HepG2 (cell line): ENCODE results near the gene TMEM8B. TPM values are rescaled to one million over a fixed set of nuclear protein-coding genes. Genes with fewer than 3 reads are reported as not detected.
A peak's percentile ranks its signal among the peaks of the same experiment; 100 is the strongest.

Experiments
- ATAC-seq: fragments of 200-7000 bp; cut with Tn5 transposase; 3 replicates; pipeline ENCODE4 v1.9.1; 2020; ENCODE audit warnings: mild to moderate bottlenecking, moderate library complexity
- BruUV-seq: library from RNA; stranded (reverse); fragments of 400-500 nt; replicated peaks from 2 replicates; lab custom pipeline; 2021; lab: Mats Ljungman, UMichigan
- CTCF ChIA-PET: fragments of 300-600 bp; formaldehyde crosslinking; extraction: SDS; loops from one replicate; lab custom pipeline; 2021; ENCODE audit warnings: low total read pairs, inconsistent platforms, low intra/inter-chr PET ratio; lab: Yijun Ruan, JAX
- POLR2A ChIA-PET: fragments of 350-600 bp; sonication (Branson Sonifier 250); formaldehyde crosslinking; loops from one replicate; lab custom pipeline; 2020; ENCODE audit warnings: antibody characterized with exemption, inconsistent platforms; lab: Yijun Ruan, JAX
- DNase-seq: peaks from one replicate; pipeline ENCODE4 v3.0.0-alpha.2; 2015; ENCODE audit warnings: low spot score
- FAIRE-seq: peaks from 3 replicates; lab custom pipeline; 2011; peaks lifted over from hg19 to GRCh38; lab: Jason Lieb, UNC
- H2AFZ ChIP-seq: one replicate; pipeline ENCODE4 v1.6.1; 2011; ENCODE audit warnings: low read length, inconsistent platforms
- H3K27ac ChIP-seq: fragments of 300-600 bp; 3 replicates; pipeline ENCODE4 v1.8.0; 2011; ENCODE audit warnings: mixed run types, mild to moderate bottlenecking, mixed read lengths, low read length, inconsistent platforms; ENCODE audit not compliant: insufficient read depth; ENCODE audit errors: extremely low read length
- H3K27me3 ChIP-seq, 2 experiments: fragments of 200-600 bp in 1 of 2; 2 replicates in 1 of 2; 3 replicates in 1 of 2; pipeline versions ENCODE4 v1.6.0 to v1.8.0; 2011; ENCODE audit warnings: low read length in 2 of 2, mild to moderate bottlenecking in 2 of 2, moderate library complexity in 2 of 2, inconsistent platforms in 1 of 2; ENCODE audit not compliant: insufficient read depth in 2 of 2, control insufficient read depth in 1 of 2
- H3K36me3 ChIP-seq, 2 experiments: fragments of 200-600 bp in 1 of 2; replicated peaks in 1 of 2; 2 replicates in 1 of 2; 3 replicates in 1 of 2; pipeline versions ENCODE4 v1.5.1 to v1.8.0; 2011; ENCODE audit warnings: low read length in 2 of 2, inconsistent platforms in 1 of 2; ENCODE audit not compliant: insufficient read depth in 2 of 2, control insufficient read depth in 1 of 2
- H3K4me1 ChIP-seq: 2 replicates; pipeline ENCODE4 v1.5.1; 2012; ENCODE audit warnings: low read length, inconsistent platforms; ENCODE audit not compliant: insufficient read depth
- H3K4me2 ChIP-seq: 2 replicates; pipeline ENCODE4 v1.6.0; 2011; ENCODE audit warnings: low read depth, low read length, inconsistent platforms
- H3K4me3 ChIP-seq, 3 experiments: fragments of 200-600 bp in 1 of 3; sonication (generic), shearing (Covaris generic) in 1 of 3; replicated peaks in 1 of 3; 2 replicates each; pipeline ENCODE4 v1.5.1; 2011 to 2016; ENCODE audit warnings: low read length in 3 of 3, inconsistent platforms in 2 of 3, low read depth in 2 of 3, mild to moderate bottlenecking in 2 of 3, control low read depth in 1 of 3, mixed read lengths in 1 of 3; ENCODE audit not compliant: insufficient read depth in 1 of 3
- H3K79me2 ChIP-seq: one replicate; pipeline ENCODE4 v1.6.1; 2011; ENCODE audit warnings: low read length, inconsistent platforms; ENCODE audit not compliant: insufficient read depth
- H3K9ac ChIP-seq: 2 replicates; pipeline ENCODE4 v1.6.0; 2011; ENCODE audit warnings: mild to moderate bottlenecking, low read depth, low read length, inconsistent platforms; ENCODE audit not compliant: insufficient read depth
- H3K9me3 ChIP-seq: 2 replicates; pipeline ENCODE4 v1.5.1; 2012; ENCODE audit warnings: mild to moderate bottlenecking, low read length
- H4K20me1 ChIP-seq: 2 replicates; pipeline ENCODE4 v1.6.0; 2011; ENCODE audit warnings: inconsistent platforms, mild to moderate bottlenecking, low read length, moderate library complexity; ENCODE audit not compliant: insufficient read depth
- ELF4 ChIP-seq: sonication (generic); formaldehyde crosslinking; IDR thresholded peaks from 2 replicates; pipeline ENCODE4 v1.5.0; 2020; ENCODE audit warnings: missing genetic modification reagents, mild to moderate bottlenecking, moderate library complexity, borderline replicate concordance
- KAT2B ChIP-seq: fragments of 150-350 bp; IDR thresholded peaks from 2 replicates; pipeline ENCODE4 v1.6.1; 2014; ENCODE audit warnings: low read depth, low read length, borderline replicate concordance
- RAD21 ChIP-seq: fragments of 450-650 bp; formaldehyde crosslinking; IDR thresholded peaks from 2 replicates; pipeline ENCODE4 v1.5.0; 2020; ENCODE audit warnings: mild to moderate bottlenecking
- TMF1 ChIP-seq: sonication (generic); formaldehyde crosslinking; IDR thresholded peaks from 2 replicates; pipeline ENCODE4 v1.8.1; 2022; ENCODE audit warnings: low read depth, missing genetic modification reagents
- XRCC5 ChIP-seq: fragments of 200-400 bp; formaldehyde crosslinking; optimal IDR thresholded peaks from 2 replicates; pipeline ENCODE3; 2017; ENCODE audit warnings: mild to moderate bottlenecking, low read length
- ZFP36L1 ChIP-seq: sonication (generic); formaldehyde crosslinking; IDR thresholded peaks from 2 replicates; pipeline ENCODE4 v1.8.0; 2022; ENCODE audit warnings: mild to moderate bottlenecking, missing genetic modification reagents, moderate library complexity
- ZNF160 ChIP-seq: sonication (generic); formaldehyde crosslinking; IDR thresholded peaks from 2 replicates; pipeline ENCODE4 v1.8.0; 2022; ENCODE audit warnings: mild to moderate bottlenecking, inconsistent platforms, missing genetic modification reagents
- ZNF180 ChIP-seq: sonication (generic); formaldehyde crosslinking; IDR thresholded peaks from 2 replicates; pipeline ENCODE4 v1.4.0; 2020; ENCODE audit warnings: low read depth, missing genetic modification reagents, borderline replicate concordance
- ZNF550 ChIP-seq: sonication (generic); formaldehyde crosslinking; IDR thresholded peaks from 2 replicates; pipeline ENCODE4 v1.4.0; 2020; ENCODE audit warnings: mild to moderate bottlenecking, missing genetic modification reagents, borderline replicate concordance
- ZNF768 ChIP-seq: sonication (generic); formaldehyde crosslinking; IDR thresholded peaks from 2 replicates; pipeline ENCODE4 v1.4.0; 2020; ENCODE audit warnings: missing genetic modification reagents
- ZSCAN12 ChIP-seq: sonication (generic); formaldehyde crosslinking; IDR thresholded peaks from 2 replicates; pipeline ENCODE4 v1.9.0; 2021; ENCODE audit warnings: mild to moderate bottlenecking, missing genetic modification reagents
- ZSCAN21 ChIP-seq: sonication (generic); formaldehyde crosslinking; IDR thresholded peaks from 2 replicates; pipeline ENCODE4 v1.8.0; 2022; ENCODE audit warnings: mild to moderate bottlenecking, missing genetic modification reagents, moderate library complexity, borderline replicate concordance
- WGBS: methylation state at CpG from one replicate; pipeline ENCODE4 v1.1.6; 2017; ENCODE audit warnings: low lambda C conversion rate; 5-methylcytosine and 5-hydroxymethylcytosine counted together
- in situ Hi-C: cut with HindIII; loops from 2 replicates; pipeline ENCODE4 v1.10.0; 2017; ENCODE audit warnings: low pct_unique_long_range_greater_than_20kb; ENCODE audit not compliant: extremely low pct_ligation_motif_present
- intact Hi-C: fragments of 100-400 bp; cut with micrococcal nuclease; formaldehyde crosslinking; loops from one replicate; pipeline ENCODE4 v1.10.0; 2022; ENCODE audit not compliant: unreplicated experiment
- polyA plus RNA-seq, 8 experiments: library from polyadenylated mRNA; depleted of rRNA in 3 of 8; stranded (reverse) in 7 of 8; unstranded in 1 of 8; fragments of >200 nt; fragmentation: Illumina TruSeq in 4 of 8; extraction: Trizol in 4 of 8; gene quantifications; 2 replicates each; pipeline versions ENCODE4 v1.2.1 to v1.2.3, GENCODE V29; 2011 to 2016; ENCODE audit warnings: low read depth in 4 of 8, missing spikeins in 1 of 8, mixed read lengths in 1 of 8; ENCODE audit not compliant: insufficient read depth in 1 of 8
- total RNA-seq, 5 experiments: library from RNA; depleted of rRNA; stranded (reverse); fragments of >200 nt; fragmentation: Illumina TruSeq; extraction: Trizol; gene quantifications; 2 replicates each; pipeline ENCODE4 v1.2.3, GENCODE V29; 2016; ENCODE audit warnings: low read depth in 1 of 5
- TF ChIP-seq, protein P1 (sequence below): IDR thresholded peaks from 2 replicates; pipeline ENCODE4 v1.6.1; 2016
- TF ChIP-seq, protein P2 (sequence below): IDR thresholded peaks from 2 replicates; pipeline ENCODE4 v1.6.1; 2016; ENCODE audit warnings: missing compliant biosample characterization, missing genetic modification reagents, borderline replicate concordance
- TF ChIP-seq, protein P3 (sequence below): IDR thresholded peaks from 2 replicates; pipeline ENCODE4 v1.6.1; 2016; ENCODE audit warnings: low read depth, borderline replicate concordance
- TF ChIP-seq, protein P4 (sequence below): sonication (generic); formaldehyde crosslinking; IDR thresholded peaks from 2 replicates; pipeline ENCODE4 v1.4.0; 2020; ENCODE audit warnings: missing genetic modification reagents

TMEM8B gene
- total and polyA plus RNA-seq, 2 of the 13 experiments (the other 11 are each of a cell fraction or from before 2014, with no cell fraction given), result 2.1 to 2.7 TPM

DNA sequence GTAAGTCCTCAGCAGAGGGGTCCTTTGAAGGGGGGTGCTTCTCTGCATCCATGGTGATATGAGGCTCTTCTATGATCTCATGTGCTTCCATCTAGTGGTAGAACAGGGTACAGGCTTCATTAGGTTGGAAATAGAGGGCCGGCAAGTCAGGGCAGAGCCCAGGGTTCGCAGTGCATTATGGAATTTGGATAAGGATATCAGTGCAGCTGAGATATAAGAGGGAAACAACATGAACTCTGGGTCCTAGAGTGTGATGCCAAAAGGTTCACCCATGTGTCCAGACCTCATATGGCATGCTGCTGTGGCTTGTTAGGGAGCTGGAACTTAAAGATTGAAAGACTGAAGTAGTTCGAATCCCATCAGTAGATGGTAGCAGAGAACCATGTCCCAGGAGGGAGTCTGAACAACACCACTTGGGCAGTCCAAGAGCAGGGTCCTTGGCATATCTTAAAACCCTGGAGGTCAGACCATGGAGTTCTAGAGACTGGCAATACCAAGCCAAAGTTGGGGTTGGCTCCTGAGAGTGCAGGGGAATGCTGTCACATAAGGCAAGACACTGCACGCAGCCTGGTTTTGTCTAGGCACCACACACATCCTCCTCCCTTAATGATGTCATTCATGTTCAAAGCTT lies 2.8 kb upstream of the TMEM8B start:
- H3K79me2 ChIP-seq, result no peaks in the 10 kb centered on the region
- H3K4me1 ChIP-seq, result peaks cover 34% of the 10 kb centered on the region
- no TSS peak for BruUV-seq
- in situ Hi-C loops (loop anchor here (5.0 kb wide), 1 partner anchor 56 kb away; no protein-coding TSS in a partner anchor), intact Hi-C loops (loop anchor here (1.0 to 5.0 kb wide), 3 partner anchors 35 to 94 kb away; partner anchors contain the start of genes CREB3, NPR2 and TLN1)
- H3K36me3 ChIP-seq, result no peaks in the 10 kb centered on the region
- H2AFZ ChIP-seq, result no peak overlapping the region
- DNase-seq (peak; percentile 65), FAIRE-seq (peak; percentile 89), ATAC-seq (peak; percentile 55)
- H3K27ac ChIP-seq, result no peak overlapping the region
- peak overlapping the region in 1 of 3 experiments; percentile 34; a peak in 1 of 6 replicates for H3K4me3 ChIP-seq
- no peak overlapping the region for H3K9ac ChIP-seq
- ChIA-PET POLR2A (interaction anchor here (1.3 kb wide), 1 partner anchor 12 kb away, joined by 6 read pairs; the partner anchor contains the start of gene HINT2), CTCF (interaction anchor here (0.7 to 2.2 kb wide), 4 partner anchors 35 to 120 kb away, joined by 3 to 24 read pairs (median 8); partner anchors contain the start of gene NPR2)
- peak overlapping the region; percentile 70 for H3K4me2 ChIP-seq
- no peaks in the 10 kb centered on the region for H3K27me3 ChIP-seq
- no peaks in the 10 kb centered on the region for H4K20me1 ChIP-seq
- 30% methylated on average over 3 of the region's 4 CpGs for WGBS
- H3K9me3 ChIP-seq, result no peaks in the 10 kb centered on the region
- 0 out of 2 replicates have a peak, but pooled peaks have one; percentile 37 for TF ChIP-seq TMF1 (CRISPR knock-in tag)
- TF ChIP-seq, protein P1, sequence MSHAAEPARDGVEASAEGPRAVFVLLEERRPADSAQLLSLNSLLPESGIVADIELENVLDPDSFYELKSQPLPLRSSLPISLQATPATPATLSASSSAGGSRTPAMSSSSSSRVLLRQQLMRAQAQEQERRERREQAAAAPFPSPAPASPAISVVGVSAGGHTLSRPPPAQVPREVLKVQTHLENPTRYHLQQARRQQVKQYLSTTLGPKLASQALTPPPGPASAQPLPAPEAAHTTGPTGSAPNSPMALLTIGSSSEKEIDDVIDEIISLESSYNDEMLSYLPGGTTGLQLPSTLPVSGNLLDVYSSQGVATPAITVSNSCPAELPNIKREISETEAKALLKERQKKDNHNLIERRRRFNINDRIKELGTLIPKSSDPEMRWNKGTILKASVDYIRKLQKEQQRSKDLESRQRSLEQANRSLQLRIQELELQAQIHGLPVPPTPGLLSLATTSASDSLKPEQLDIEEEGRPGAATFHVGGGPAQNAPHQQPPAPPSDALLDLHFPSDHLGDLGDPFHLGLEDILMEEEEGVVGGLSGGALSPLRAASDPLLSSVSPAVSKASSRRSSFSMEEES (CRISPR knock-in tag), result no peak
- TF ChIP-seq XRCC5, result peak; percentile 47
- TF ChIP-seq ZSCAN21 (CRISPR knock-in tag), result no peak
- no peak for TF ChIP-seq ELF4 (CRISPR knock-in tag)
- TF ChIP-seq, protein P2, sequence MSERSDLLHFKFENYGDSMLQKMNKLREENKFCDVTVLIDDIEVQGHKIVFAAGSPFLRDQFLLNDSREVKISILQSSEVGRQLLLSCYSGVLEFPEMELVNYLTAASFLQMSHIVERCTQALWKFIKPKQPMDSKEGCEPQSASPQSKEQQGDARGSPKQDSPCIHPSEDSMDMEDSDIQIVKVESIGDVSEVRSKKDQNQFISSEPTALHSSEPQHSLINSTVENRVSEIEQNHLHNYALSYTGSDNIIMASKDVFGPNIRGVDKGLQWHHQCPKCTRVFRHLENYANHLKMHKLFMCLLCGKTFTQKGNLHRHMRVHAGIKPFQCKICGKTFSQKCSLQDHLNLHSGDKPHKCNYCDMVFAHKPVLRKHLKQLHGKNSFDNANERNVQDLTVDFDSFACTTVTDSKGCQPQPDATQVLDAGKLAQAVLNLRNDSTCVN (CRISPR knock-in tag), result no peak
- TF ChIP-seq, protein P3, sequence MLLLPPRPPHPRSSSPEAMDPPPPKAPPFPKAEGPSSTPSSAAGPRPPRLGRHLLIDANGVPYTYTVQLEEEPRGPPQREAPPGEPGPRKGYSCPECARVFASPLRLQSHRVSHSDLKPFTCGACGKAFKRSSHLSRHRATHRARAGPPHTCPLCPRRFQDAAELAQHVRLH, result peak; percentile 49; the same call in 1 of the 2 replicates
- TF ChIP-seq ZNF160, result no peak
- TF ChIP-seq ZFP36L1 (CRISPR knock-in tag), result no peak
- TF ChIP-seq, protein P4, sequence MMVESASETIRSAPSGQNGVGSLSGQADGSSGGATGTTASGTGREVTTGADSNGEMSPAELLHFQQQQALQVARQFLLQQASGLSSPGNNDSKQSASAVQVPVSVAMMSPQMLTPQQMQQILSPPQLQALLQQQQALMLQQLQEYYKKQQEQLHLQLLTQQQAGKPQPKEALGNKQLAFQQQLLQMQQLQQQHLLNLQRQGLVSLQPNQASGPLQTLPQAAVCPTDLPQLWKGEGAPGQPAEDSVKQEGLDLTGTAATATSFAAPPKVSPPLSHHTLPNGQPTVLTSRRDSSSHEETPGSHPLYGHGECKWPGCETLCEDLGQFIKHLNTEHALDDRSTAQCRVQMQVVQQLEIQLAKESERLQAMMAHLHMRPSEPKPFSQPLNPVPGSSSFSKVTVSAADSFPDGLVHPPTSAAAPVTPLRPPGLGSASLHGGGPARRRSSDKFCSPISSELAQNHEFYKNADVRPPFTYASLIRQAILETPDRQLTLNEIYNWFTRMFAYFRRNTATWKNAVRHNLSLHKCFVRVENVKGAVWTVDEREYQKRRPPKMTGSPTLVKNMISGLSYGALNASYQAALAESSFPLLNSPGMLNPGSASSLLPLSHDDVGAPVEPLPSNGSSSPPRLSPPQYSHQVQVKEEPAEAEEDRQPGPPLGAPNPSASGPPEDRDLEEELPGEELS (CRISPR knock-in tag), result no peak
- no peak for TF ChIP-seq ZNF180
- TF ChIP-seq KAT2B, result no peak
- no peak for TF ChIP-seq ZSCAN12 (CRISPR knock-in tag)
- TF ChIP-seq RAD21 (CRISPR knock-in tag), result peak; percentile 55; the same call in 1 of the 2 replicates
- no peak for TF ChIP-seq ZNF768 (CRISPR knock-in tag)
- TF ChIP-seq ZNF550 (CRISPR knock-in tag), result no peak
